ENCODE measurements around the gene CBX5. TPM values are rescaled to one million over a fixed set of nuclear protein-coding genes. Genes with fewer than 3 reads are reported as not detected.
"Not testable (repeated sequence)": the region's sequence is repeated elsewhere in the genome, so short reads cannot be mapped to it uniquely, and the experiment has no call there.

CBX5 gene
- total RNA-seq, 1 donor from 2014 or later, result 44.1 TPM

DNA sequence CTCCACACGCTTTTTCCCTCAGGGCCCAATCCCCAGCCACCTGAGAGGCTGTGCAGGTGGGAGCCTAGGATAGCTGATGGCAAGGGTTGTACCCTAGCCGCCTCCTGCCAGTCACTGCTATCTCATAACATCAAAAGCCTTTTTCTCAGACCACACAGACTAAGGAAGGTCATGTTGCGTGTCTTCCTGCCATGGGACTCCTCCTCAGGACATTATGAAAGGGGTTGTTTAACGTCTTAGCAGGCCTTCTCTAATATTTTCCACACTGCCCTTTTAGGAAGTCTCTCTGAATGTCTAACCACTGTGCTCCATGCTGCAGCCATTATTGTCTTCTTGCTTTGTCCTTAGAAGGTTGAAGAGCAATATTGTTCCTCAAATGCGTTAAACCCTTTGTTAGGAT, 83.5 kb downstream of the CBX5 start:
- Histone ChIP-seq H3K27ac (replicated peaks) (no peak overlapping the region), H3K4me3 (no peak overlapping the region), H3K36me3 (no peaks in the 10 kb centered on the region), H3K4me1 (no peaks in the 10 kb centered on the region), H3K27me3 (ENCODE audit: low read depth) (peaks cover 97% of the 10 kb centered on the region), H3K9me3 (replicated peaks) (no peaks in the 10 kb centered on the region)
- TF ChIP-seq, protein P1, sequence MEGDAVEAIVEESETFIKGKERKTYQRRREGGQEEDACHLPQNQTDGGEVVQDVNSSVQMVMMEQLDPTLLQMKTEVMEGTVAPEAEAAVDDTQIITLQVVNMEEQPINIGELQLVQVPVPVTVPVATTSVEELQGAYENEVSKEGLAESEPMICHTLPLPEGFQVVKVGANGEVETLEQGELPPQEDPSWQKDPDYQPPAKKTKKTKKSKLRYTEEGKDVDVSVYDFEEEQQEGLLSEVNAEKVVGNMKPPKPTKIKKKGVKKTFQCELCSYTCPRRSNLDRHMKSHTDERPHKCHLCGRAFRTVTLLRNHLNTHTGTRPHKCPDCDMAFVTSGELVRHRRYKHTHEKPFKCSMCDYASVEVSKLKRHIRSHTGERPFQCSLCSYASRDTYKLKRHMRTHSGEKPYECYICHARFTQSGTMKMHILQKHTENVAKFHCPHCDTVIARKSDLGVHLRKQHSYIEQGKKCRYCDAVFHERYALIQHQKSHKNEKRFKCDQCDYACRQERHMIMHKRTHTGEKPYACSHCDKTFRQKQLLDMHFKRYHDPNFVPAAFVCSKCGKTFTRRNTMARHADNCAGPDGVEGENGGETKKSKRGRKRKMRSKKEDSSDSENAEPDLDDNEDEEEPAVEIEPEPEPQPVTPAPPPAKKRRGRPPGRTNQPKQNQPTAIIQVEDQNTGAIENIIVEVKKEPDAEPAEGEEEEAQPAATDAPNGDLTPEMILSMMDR (IDR thresholded peaks at IDR 0.05; ENCODE audit: borderline replicate concordance), result no peak
- intact Hi-C loops (cut with micrococcal nuclease), result no loop called here
- DNase-seq, result no peak

DNA sequence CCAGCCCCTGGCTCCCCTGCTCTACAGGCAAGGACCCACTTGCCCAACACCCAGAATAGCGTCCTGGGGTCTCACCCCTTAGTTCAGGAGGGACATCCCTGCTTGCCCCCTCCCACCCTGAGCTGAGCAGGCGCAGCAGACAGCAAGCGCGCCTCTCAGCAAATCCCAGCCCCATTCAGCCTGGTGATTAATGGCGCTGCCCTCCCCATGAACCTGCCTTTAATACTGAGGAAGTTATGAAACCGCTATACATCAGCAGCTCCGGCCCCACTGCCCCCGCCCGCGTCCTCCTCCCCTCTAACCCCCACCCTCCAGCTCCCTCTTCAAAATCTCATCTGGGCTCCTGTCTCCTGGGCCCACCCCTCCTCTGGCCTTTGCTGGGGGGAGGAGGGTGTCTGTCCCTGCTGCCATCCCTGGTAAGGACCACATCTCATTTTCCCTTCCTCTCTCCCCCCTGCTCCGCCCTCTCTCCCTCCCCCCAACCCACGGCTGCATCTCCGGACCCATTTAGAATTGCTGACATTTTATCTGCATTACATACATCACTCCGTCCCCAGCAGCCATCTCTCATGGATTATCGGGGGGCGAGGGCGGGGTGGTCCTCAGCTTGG, 84.1 kb downstream of the CBX5 start:
- Histone ChIP-seq H3K36me3 (no peaks in the 10 kb centered on the region), H3K4me3 (no peak overlapping the region), H3K9me3 (replicated peaks) (no peaks in the 10 kb centered on the region), H3K27ac (replicated peaks) (no peak overlapping the region), H3K27me3 (ENCODE audit: low read depth) (peaks cover 97% of the 10 kb centered on the region), H3K4me1 (no peaks in the 10 kb centered on the region)
- intact Hi-C loops (cut with micrococcal nuclease), result no loop called here
- no peak for DNase-seq
- TF ChIP-seq, protein P1 (IDR thresholded peaks at IDR 0.05; ENCODE audit: borderline replicate concordance), result no peak

DNA sequence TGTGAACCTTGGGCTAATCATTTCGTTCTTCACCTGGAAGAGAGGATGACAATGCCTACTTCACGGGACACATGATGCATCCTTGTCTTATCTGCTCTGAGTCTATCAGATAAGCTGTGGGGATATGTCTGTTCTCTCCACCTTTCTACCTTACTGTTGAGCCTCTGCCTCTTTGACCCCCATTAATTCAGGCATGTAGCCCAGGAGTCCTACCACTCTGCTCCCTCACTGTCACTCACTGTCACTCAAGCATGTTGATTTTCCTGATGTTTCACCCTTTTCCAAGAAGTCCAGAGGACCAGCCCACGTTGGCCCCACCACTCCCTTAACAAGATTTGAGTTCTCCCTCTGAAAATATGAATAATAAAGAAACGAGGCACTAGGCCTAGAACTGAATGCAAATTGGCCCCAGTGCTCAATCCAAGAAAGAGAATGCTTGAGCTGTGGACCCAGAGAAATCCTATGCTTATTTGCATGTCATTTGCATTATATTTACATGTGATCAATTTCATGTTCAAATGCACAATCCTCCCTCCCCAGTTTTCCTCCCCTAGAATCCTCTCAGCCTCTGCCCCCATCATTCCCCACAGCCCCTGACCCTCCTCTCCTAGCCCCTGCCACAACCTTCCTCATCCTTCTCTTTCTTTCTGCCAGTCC, 84.7 kb downstream of the CBX5 start:
- H3K4me1 ChIP-seq, result no peaks in the 10 kb centered on the region
- DNase-seq, result no peak
- H3K27me3 ChIP-seq (ENCODE audit: low read depth), result peaks cover 97% of the 10 kb centered on the region
- intact Hi-C loops (cut with micrococcal nuclease), result no loop called here
- H3K4me3 ChIP-seq, result no peak overlapping the region
- TF ChIP-seq, protein P1 (IDR thresholded peaks at IDR 0.05; ENCODE audit: borderline replicate concordance), result no peak
- no peaks in the 10 kb centered on the region for H3K36me3 ChIP-seq
- no peak overlapping the region for H3K27ac ChIP-seq (replicated peaks)
- H3K9me3 ChIP-seq (replicated peaks), result no peaks in the 10 kb centered on the region

DNA sequence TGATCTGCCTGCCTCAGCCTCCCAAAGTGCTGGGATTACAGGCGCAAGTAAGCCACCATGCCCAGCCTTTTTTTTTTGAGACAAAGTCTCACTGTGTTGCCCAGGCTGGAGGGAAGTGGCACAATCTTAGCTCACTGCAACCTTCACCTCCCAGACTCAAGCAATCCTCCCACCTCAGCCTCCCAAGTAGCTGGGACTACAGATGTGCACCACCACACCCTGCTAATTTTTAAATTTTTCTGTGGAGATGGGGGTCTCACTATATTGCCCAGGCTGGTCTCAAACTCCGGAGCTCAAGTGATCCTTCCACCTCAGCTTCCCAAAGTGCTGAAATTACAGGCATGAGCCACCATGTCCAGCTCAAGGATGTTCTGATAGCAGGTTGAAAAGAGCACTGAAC, 85.3 kb downstream of the CBX5 start:
- intact Hi-C loops (cut with micrococcal nuclease), result loop anchor here (5.0 kb wide), 1 partner anchor 187 kb away; the partner anchor contains the start of gene HOXC8
- H3K27ac ChIP-seq (replicated peaks); H3K4me3 ChIP-seq; DNase-seq; H3K4me1 ChIP-seq; H3K36me3 ChIP-seq; H3K9me3 ChIP-seq (replicated peaks): not testable (repeated sequence)
- H3K27me3 ChIP-seq (ENCODE audit: low read depth), result peaks cover 97% of the 10 kb centered on the region

DNA sequence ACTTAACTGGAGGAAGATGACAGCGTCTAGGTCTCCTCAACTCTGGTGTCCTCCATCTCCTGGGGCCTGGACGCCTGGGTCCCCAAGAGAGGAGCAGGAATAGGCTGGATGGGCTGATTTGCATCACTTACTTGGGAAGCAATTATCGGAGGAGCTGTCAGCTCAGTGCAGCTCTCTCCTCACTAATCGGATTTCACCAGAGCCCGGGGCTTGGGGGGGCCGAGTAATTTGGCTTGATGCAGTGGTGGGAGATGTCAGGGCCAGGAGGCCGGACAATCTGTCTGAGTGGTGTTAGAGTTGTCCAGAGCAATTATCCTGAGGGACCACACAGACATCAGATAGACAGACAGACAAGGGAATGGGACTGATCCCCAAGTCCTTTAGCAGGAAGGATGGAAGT, 86.5 kb downstream of the CBX5 start:
- Histone ChIP-seq H3K4me1 (peaks cover 7% of the 10 kb centered on the region), H3K36me3 (no peaks in the 10 kb centered on the region), H3K4me3 (no peak overlapping the region), H3K27me3 (ENCODE audit: low read depth) (peaks cover 86% of the 10 kb centered on the region), H3K27ac (replicated peaks) (no peak overlapping the region), H3K9me3 (replicated peaks) (no peaks in the 10 kb centered on the region)
- TF ChIP-seq, protein P1 (IDR thresholded peaks at IDR 0.05; ENCODE audit: borderline replicate concordance), result no peak
- intact Hi-C loops (cut with micrococcal nuclease), result loop anchor here (5.0 kb wide), 1 partner anchor 186 kb away; the partner anchor contains the start of gene HOXC8
- no peak for DNase-seq

DNA sequence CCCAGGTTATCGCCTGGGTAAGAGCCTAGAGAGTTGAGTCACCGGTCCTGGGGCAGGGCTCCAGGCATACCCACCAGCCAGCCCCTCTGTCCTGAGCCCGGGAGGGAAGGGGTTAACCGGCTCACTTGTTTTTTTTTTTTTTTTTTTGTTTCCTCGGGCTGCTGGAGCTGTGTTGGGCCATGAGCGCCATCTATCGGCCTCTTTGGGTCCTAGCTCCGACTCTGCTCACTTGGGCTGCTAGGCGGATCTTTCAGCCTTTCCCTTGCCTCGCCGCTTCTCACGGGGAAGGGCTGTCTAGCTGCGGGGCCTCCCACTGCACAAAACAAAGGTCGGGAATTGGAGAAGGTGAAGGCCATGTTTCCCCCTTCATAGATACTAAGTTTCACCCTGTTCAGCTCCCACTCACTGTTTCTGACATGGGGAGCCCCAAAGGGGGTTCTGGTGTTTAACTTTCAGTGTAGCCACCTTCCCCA, 88.3 kb downstream of the CBX5 start:
- intact Hi-C loops (cut with micrococcal nuclease), result loop anchor here (5.0 kb wide), 1 partner anchor 184 kb away; the partner anchor contains the start of gene HOXC8

More for the DNA sequence above, 88.3 kb downstream of the CBX5 start:
- H3K36me3 ChIP-seq, result peaks cover 4% of the 10 kb centered on the region
- TF ChIP-seq, protein P1 (IDR thresholded peaks at IDR 0.05; ENCODE audit: borderline replicate concordance), result peak; percentile 86
- no peak overlapping the region for H3K4me3 ChIP-seq
- peaks cover 68% of the 10 kb centered on the region for H3K27me3 ChIP-seq (ENCODE audit: low read depth)
- peak; percentile 76 for DNase-seq
- H3K4me1 ChIP-seq, result peaks cover 18% of the 10 kb centered on the region
- no peak overlapping the region for H3K27ac ChIP-seq (replicated peaks)
- no peaks in the 10 kb centered on the region for H3K9me3 ChIP-seq (replicated peaks)

All from left ventricle myocardium inferior (tissue), 1 donor.